Measurements from ENCODE around the gene IL33. TPM values are rescaled to one million over a fixed set of nuclear protein-coding genes. Genes with fewer than 3 reads are reported as not detected.
A peak's percentile ranks its signal among the peaks of the same experiment; 100 is the strongest.
"Not testable (repeated sequence)": the region's sequence is repeated elsewhere in the genome, so short reads cannot be mapped to it uniquely, and the experiment has no call there.

The IL33 gene
- 10 to 100 TPM; 83.1 to 93.8 TPM for total RNA-seq
- long read RNA-seq, donor 1, partial matches to known transcripts, result 0 of 13 reads
- long read RNA-seq, donor 1, other reads (novel, unspliced or antisense), result 13 of 13 reads
- long read RNA-seq, donor 2, partial matches to known transcripts, result 2 of 25 reads
- long read RNA-seq, donor 2, other reads (novel, unspliced or antisense), result 23 of 25 reads

- intact Hi-C loops (cut with DNase I), result loop anchor here in 1 of 2 donors (10.0 kb wide), 1 partner anchor 59 kb away; no protein-coding TSS in a partner anchor
- no peak for DNase-seq (ENCODE audit: low spot score)
Measured at GRCh38 chr9:6215562-6215961, at the start of gene IL33. Gene IL33, plus strand, starts transcription at chr9:6215807. Its CDS starts 25,888 bp downstream, at chr9:6241695.

- no peak for DNase-seq (ENCODE audit: low spot score)
- intact Hi-C loops (cut with DNase I), result no loop called here
Measured at GRCh38 chr9:6171667-6172066, 43.9 kb upstream of the IL33 start.

- intact Hi-C loops (cut with DNase I), result no loop called here
- DNase-seq (ENCODE audit: low spot score), result no peak
Measured at GRCh38 chr9:6173914-6174313, 41.7 kb upstream of the IL33 start.

- DNase-seq (ENCODE audit: low spot score); intact Hi-C loops (cut with DNase I): not testable (repeated sequence)
Measured at GRCh38 chr9:6182549-6183226, 32.9 kb upstream of the IL33 start.

GRCh38 chr9:6183227-6183551, 32.4 kb upstream of the IL33 start:
- DNase-seq (ENCODE audit: low spot score), result no peak
- intact Hi-C loops (cut with DNase I), result no loop called here

- intact Hi-C loops (cut with DNase I), result no loop called here
- no peak for DNase-seq (ENCODE audit: low spot score)
Measured at GRCh38 chr9:6183627-6184026, 32.0 kb upstream of the IL33 start.

- intact Hi-C loops (cut with DNase I), result no loop called here
- peak; percentile 46 for DNase-seq (ENCODE audit: low spot score)
Measured at GRCh38 chr9:6184749-6185645, 30.6 kb upstream of the IL33 start.

GRCh38 chr9:6186691-6187090, 28.9 kb upstream of the IL33 start:
- no peak for DNase-seq (ENCODE audit: low spot score)
- intact Hi-C loops (cut with DNase I), result loop anchor here in 1 of 2 donors (2.0 kb wide), 1 partner anchor 38 kb away; no protein-coding TSS in a partner anchor

GRCh38 chr9:6187272-6187671, 28.3 kb upstream of the IL33 start:
- intact Hi-C loops (cut with DNase I), result loop anchor here in 1 of 2 donors (2.0 kb wide), 1 partner anchor 38 kb away; no protein-coding TSS in a partner anchor

GRCh38 chr9:6188466-6188865, 27.1 kb upstream of the IL33 start:
- no peak for DNase-seq (ENCODE audit: low spot score)
- intact Hi-C loops (cut with DNase I), result no loop called here

More at GRCh38 chr9:6187272-6187671, 28.3 kb upstream of the IL33 start:
- no peak for DNase-seq (ENCODE audit: low spot score)

GRCh38 chr9:6188906-6189305, 26.7 kb upstream of the IL33 start:
- intact Hi-C loops (cut with DNase I), result no loop called here
- no peak for DNase-seq (ENCODE audit: low spot score)

GRCh38 chr9:6194934-6195333, 20.7 kb upstream of the IL33 start:
- intact Hi-C loops (cut with DNase I), result loop anchor here in 1 of 2 donors (5.0 kb wide), 1 partner anchor 112 kb away; no protein-coding TSS in a partner anchor
- DNase-seq (ENCODE audit: low spot score), result no peak

GRCh38 chr9:6195714-6196360, 19.8 kb upstream of the IL33 start:
- DNase-seq (ENCODE audit: low spot score), result peak; percentile 59
- intact Hi-C loops (cut with DNase I), result loop anchor here in 1 of 2 donors (5.0 kb wide), 1 partner anchor 111 kb away; no protein-coding TSS in a partner anchor

- intact Hi-C loops (cut with DNase I), result loop anchor here in 1 of 2 donors (5.0 kb wide), 1 partner anchor 110 kb away; no protein-coding TSS in a partner anchor
- DNase-seq (ENCODE audit: low spot score), result peak; percentile 32
Measured at GRCh38 chr9:6197330-6197729, 18.3 kb upstream of the IL33 start.

GRCh38 chr9:6198251-6198650, 17.4 kb upstream of the IL33 start:
- intact Hi-C loops (cut with DNase I), result loop anchor here (2.0 to 5.0 kb wide), 2 partner anchors 107 to 109 kb away; no protein-coding TSS in a partner anchor
- DNase-seq (ENCODE audit: low spot score), result no peak

- DNase-seq (ENCODE audit: low spot score), result no peak
- intact Hi-C loops (cut with DNase I), result loop anchor here (2.0 to 5.0 kb wide), 2 partner anchors 105 to 108 kb away; no protein-coding TSS in a partner anchor
Measured at GRCh38 chr9:6199596-6199995, 16.0 kb upstream of the IL33 start.

GRCh38 chr9:6200761-6201160, 14.8 kb upstream of the IL33 start:
- DNase-seq (ENCODE audit: low spot score), result no peak
- intact Hi-C loops (cut with DNase I), result no loop called here

GRCh38 chr9:6209966-6210365, 5.6 kb upstream of the IL33 start:
- intact Hi-C loops (cut with DNase I), result loop anchor here in 1 of 2 donors (10.0 kb wide), 1 partner anchor 65 kb away; no protein-coding TSS in a partner anchor
- no peak for DNase-seq (ENCODE audit: low spot score)

Data from posterior vena cava (tissue), 2 donors.